ENCODE data around the gene INSIG1. TPM values are rescaled to one million over a fixed set of nuclear protein-coding genes. Genes with fewer than 3 reads are reported as not detected.

Gene INSIG1
- total and polyA plus RNA-seq, 10 donors, result 15.8 to 61.8 (median 27.7) TPM

- Histone ChIP-seq H3K9me3 (no peaks in the 10 kb centered on the region), H3K4me3 (no peak overlapping the region), H3K27me3 (replicated peaks in 1 of 7) (peaks cover 0 to 87% (median 30%) of the 10 kb centered on the region in 7 donors), H3K36me3 (no peaks in the 10 kb centered on the region), H3K27ac (peak overlapping the region in 3 of 8 donors; percentile 7 to 44 (median 43)), H3K4me1 (peaks cover 4 to 42% (median 15%) of the 10 kb centered on the region in 6 donors)
- intact Hi-C loops (cut with DNase I; ENCODE audit: low total_unique reads), result no loop called here
- WGBS, 5 donors, result 46 to 71% (median 58%) methylated on average over 14 to 40 of the region's 40 CpGs
- TF ChIP-seq CTCF (IDR thresholded peaks at IDR 0.05 in 8 of 11, conservative IDR thresholded peaks at IDR 0.05 in 3 of 11) (no peak), POLR2AphosphoS5 (IDR thresholded peaks at IDR 0.05) (peak in 1 of 3 donors; percentile 9)
- peak; percentile 75 for DNase-seq
Observed at GRCh38 chr7:155358066-155358947, 60.6 kb downstream of the INSIG1 start.

GRCh38 chr7:155358948-155359712, 61.5 kb downstream of the INSIG1 start:
- intact Hi-C loops (cut with DNase I; ENCODE audit: low total_unique reads), result no loop called here
- H3K27me3 ChIP-seq (replicated peaks in 1 of 7), result peaks cover 0 to 90% (median 35%) of the 10 kb centered on the region in 7 donors
- H3K9me3 ChIP-seq, result no peaks in the 10 kb centered on the region
- H3K27ac ChIP-seq, result no peak overlapping the region
- peaks cover 4 to 45% (median 16%) of the 10 kb centered on the region in 6 donors for H3K4me1 ChIP-seq
- WGBS, 5 donors, result 59 to 67% (median 63%) methylated on average over 14 to 16 of the region's 16 CpGs
- TF ChIP-seq POLR2A (IDR thresholded peaks at IDR 0.05) (no peak), POLR2AphosphoS5 (IDR thresholded peaks at IDR 0.05) (no peak), CTCF (IDR thresholded peaks at IDR 0.05 in 8 of 11, conservative IDR thresholded peaks at IDR 0.05 in 3 of 11) (no peak)
- peak; percentile 53 for DNase-seq
- no peaks in the 10 kb centered on the region for H3K36me3 ChIP-seq
- H3K4me3 ChIP-seq, result no peak overlapping the region

Other genes starting within 250 kb of the INSIG1 start
- gene HTR5A, start 227.6 kb upstream of the INSIG1 start, total RNA-seq, result not detected
- gene HTR5A, start 227.6 kb upstream of the INSIG1 start, polyA plus RNA-seq, result not detected
- gene EN2, start 160.3 kb downstream of the INSIG1 start, total RNA-seq, result not detected
- under 1 TPM in 2 of 3 donors, not detected in 1; 0.03 to 0.04 TPM for gene EN2, start 160.3 kb downstream of the INSIG1 start, polyA plus RNA-seq
- not detected for gene CNPY1, start 248.7 kb downstream of the INSIG1 start, total RNA-seq
- not detected for gene CNPY1, start 248.7 kb downstream of the INSIG1 start, polyA plus RNA-seq